ENCODE measurements around the gene TSNAXIP1. TPM values are rescaled to one million over a fixed set of nuclear protein-coding genes. Genes with fewer than 3 reads are reported as not detected.

The TSNAXIP1 gene
- total and polyA plus RNA-seq, 10 of the 15 experiments (the other 5 are each of a cell fraction or from before 2014, with no cell fraction given) = 0.09 to 0.63 (median 0.37) TPM; not detected in 1

DNA sequence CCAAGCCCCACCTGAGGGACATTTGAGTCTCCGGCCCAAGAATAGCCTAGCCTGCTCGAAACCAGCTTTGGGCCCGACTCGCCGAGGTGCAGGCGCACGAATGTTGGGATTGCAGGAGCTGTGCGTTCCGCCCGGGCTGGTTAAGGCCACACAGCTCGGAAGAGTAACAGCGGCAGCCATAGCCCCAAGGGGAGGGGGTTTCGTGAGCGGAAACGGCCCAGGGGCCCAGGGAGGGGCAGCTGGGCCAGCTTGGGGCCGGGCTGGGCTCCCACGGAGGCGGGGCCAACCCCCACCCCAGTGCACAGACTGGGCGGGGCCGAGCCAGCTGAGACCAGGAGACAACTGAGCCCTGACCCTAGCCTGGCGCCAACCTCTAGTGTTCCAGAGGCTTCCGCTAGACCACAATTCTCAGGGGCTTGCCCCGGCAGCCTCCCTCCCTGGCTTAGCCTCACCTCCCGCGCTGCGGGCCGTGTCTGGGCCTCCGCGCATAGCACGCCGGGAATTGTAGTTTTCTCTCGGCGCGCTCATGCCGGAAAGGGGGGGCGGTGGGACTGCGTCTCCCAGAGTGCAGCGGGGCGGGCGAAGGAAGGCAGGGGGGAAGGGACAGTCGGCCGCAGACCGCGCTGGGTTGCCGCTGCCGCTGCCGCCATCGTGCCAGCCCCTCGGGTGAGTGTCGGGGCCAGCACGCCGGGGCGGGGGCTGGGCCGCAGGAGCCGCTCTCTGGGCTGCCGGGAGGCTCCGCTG is 39.8 kb downstream of the TSNAXIP1 start, which contains the start of gene NUTF2 (continued):
- TF ChIP-seq, protein P1, sequence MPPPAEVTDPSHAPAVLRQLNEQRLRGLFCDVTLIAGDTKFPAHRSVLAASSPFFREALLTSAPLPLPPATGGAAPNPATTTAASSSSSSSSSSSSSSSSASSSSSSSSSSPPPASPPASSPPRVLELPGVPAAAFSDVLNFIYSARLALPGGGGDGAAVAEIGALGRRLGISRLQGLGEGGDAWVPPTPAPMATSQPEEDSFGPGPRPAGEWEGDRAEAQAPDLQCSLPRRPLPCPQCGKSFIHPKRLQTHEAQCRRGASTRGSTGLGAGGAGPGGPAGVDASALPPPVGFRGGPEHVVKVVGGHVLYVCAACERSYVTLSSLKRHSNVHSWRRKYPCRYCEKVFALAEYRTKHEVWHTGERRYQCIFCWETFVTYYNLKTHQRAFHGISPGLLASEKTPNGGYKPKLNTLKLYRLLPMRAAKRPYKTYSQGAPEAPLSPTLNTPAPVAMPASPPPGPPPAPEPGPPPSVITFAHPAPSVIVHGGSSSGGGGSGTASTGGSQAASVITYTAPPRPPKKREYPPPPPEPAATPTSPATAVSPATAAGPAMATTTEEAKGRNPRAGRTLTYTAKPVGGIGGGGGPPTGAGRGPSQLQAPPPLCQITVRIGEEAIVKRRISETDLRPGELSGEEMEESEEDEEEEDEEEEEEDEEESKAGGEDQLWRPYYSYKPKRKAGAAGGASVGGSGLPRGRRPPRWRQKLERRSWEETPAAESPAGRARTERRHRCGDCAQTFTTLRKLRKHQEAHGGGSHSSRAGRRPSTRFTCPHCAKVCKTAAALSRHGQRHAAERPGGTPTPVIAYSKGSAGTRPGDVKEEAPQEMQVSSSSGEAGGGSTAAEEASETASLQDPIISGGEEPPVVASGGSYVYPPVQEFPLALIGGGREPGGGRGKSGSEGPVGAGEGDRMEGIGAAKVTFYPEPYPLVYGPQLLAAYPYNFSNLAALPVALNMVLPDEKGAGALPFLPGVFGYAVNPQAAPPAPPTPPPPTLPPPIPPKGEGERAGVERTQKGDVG (CRISPR knock-in tag; IDR thresholded peaks at IDR 0.05) = no peak
- 0 out of 2 replicates have a peak, but pooled peaks have one; percentile 25 for TF ChIP-seq ZNF384 (IDR thresholded peaks at IDR 0.05; ENCODE audit: borderline replicate concordance, low read depth, low read length)
- TF ChIP-seq HDGF (IDR thresholded peaks at IDR 0.05) = peak; percentile 78
- TF ChIP-seq ZNF217 (IDR thresholded peaks at IDR 0.05) = no peak
- peak; percentile 84 for TF ChIP-seq SREBF1 (IDR thresholded peaks at IDR 0.05; ENCODE audit: low read length)
- peak; percentile 90 for TF ChIP-seq NR2F1 (conservative IDR thresholded peaks at IDR 0.05)
